GM19035 (cell line): Measurements from ENCODE around the gene KCNA2.
A peak's percentile ranks its signal among the peaks of the same experiment; 100 is the strongest.

Source experiments
- ATAC-seq: cut with Tn5 transposase; IDR thresholded peaks from one replicate; pipeline ENCODE4 v1.9.1; 2021; ENCODE audit not compliant: unreplicated experiment

The KCNA2 gene

GRCh38 chr1:110628323-110629105 lies 22.4 kb upstream of the KCNA2 start:
- ATAC-seq = no peak

GRCh38 chr1:110627764-110628163 lies 21.6 kb upstream of the KCNA2 start:
- no peak for ATAC-seq

DNA sequence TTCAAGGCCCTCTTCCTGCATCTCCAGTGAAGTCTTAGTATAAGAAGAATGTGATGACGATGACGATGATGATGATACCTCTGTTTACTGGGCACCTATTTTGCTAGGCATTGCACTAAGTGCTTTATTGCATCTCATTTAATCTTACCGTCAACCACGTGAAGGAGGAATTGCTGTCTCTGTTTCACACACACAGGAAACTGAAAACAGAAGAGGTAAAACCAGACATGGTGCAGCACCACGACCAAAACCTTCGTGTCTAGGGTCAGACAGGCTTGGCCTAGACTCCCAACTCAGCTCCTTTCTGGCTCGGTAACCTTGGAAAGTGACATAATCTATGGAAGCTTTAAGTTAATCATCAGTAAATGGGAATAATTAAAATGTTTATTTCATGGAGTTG lies 20.7 kb upstream of the KCNA2 start:
- no peak for ATAC-seq

- ATAC-seq = no peak
These were observed 14.5 kb upstream of the KCNA2 start for GRCh38 chr1:110620686-110621085.

DNA sequence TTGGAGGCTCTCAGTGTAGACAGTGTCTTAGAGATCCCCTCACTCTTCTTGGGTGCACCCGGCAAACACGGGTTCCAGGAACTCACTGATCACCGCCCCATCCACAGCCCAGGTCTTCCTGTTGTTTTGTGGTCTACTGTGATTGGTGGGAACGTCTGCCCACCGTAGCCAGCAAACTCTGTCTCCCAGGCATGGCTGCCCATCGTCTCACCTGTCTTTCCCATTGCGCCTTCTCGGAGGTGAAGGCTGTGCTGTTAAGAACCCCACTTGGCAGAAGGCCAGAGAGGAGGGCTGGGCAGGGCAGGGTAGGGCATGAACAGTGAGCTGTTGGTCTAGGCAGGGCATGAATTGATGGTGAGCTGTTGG lies 14.1 kb upstream of the KCNA2 start:
- ATAC-seq = no peak

DNA sequence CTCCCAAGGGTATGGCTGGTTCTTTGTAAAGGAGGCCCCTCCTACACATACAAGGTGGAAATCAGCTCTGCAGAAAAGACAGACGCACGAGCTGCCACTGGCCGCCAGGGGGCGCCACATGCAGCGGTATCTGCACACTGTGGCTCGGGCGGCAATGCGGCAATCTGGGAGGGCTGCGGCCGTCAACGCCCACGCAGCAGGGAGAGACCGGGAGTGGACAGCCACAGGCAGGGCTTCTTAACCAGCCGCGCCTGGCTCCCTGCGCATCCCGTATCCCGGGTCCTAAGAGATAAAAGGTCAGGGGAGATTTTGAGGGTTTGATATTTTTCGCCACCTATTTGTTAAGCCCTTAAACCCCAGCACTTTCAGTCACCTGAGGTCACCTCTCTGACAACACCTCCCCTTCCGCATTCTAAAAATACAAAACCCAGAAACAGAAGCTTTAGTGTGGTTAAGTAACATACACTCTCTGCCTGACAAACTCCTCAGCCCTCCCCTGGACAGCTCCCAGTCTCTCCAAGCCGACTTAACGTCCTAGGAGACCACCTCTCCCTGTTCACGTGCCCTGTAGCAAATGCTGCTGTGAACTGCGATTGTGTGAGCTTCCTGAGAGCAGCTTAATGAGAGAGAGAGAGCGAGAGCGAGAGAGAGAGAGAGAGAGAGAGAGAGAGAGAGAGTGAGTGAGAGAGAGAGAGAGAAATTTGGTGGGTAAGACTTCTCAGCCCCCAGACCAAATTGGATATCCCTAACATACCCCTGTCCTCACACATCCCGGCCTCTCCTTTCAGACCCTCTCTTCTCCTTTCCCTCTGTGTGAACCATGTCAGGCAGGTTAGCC lies 13.5 kb upstream of the KCNA2 start:
- ATAC-seq = peak; percentile 77

- ATAC-seq = no peak
These were observed 12.5 kb upstream of the KCNA2 start for GRCh38 chr1:110618668-110619067.

GRCh38 chr1:110617589-110617988 lies 11.4 kb upstream of the KCNA2 start:
- no peak for ATAC-seq

DNA sequence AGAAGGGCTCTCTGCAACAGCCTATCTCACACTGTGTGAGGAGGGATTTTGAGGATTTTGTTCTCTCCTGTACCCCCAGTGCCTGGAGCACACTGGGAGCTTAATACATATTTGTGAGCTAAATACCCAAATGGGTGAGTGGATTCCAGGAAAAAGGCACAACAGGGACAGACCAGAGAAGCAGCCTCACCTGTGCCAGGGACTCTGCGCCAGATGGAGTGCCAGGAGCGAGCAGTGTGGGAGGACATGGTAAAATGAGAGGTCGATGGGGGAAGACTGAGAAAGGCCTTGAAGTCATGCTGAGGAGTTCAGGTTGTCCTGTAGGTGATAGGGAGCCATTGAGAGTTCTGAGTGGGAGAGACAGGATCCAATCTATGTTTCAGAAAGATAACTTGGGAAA lies 11.0 kb upstream of the KCNA2 start:
- ATAC-seq = no peak

GRCh38 chr1:110616587-110616986 lies 10.4 kb upstream of the KCNA2 start:
- ATAC-seq = no peak

DNA sequence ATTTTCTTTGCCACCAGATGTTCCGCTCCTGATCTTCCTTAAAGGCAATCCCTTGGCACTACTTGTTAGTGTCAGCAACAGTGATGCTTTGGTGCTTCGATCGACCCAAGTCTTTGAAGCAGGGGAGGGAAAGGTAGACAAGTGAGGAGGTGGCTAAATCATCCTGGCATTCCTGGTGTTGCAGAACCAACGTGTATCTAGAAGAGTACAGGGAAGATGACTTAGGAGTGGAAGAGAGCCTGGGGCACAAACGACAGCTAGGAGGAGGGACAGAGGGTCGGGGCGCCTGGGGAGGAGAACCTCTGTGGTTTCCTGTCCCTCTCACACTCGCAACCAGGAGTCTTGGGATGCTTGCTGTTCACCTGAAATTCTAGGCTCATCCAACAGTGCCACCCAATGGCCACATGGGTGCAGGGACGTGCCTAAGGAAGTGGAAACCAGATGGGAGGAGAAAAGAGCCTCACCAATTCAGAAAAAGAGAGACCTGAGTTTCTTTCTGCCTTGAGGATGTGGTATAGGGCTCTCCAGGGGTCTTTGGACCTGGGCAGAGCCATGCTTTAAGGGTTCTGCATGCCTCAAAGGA lies 9.5 kb upstream of the KCNA2 start:
- no peak for ATAC-seq

GRCh38 chr1:110612060-110612745 lies 6.0 kb upstream of the KCNA2 start:
- no peak for ATAC-seq

DNA sequence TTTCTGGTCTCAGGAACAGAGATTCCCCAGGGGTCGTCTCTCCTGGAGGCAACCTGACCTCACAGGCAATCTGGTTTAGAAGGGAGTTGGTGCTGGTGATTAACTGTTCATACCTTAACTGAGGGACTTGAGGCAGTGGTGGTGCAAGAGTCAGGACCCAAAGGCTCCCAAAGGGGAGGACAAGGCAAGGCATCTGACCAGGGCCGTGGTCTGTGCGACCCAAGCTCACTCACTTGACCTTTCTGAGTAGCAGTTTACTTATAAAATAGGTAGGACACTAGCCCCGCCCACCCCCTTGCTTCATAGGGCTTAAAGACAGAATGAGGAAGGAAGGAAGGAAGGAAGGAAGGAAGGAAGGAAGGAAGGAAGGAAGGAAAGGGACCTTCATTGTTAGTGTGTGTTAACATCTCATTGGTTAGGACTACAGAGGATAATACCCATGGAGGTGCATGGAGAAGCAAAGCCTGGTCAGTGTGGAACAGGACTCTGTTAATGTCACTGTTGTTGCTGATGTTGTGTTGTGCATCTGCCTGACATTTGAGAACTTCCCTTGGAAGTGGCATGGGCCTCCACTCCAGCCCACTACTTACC lies 4.6 kb upstream of the KCNA2 start:
- no peak for ATAC-seq

- ATAC-seq = no peak
These were observed 3.9 kb upstream of the KCNA2 start for GRCh38 chr1:110610084-110610483.

DNA sequence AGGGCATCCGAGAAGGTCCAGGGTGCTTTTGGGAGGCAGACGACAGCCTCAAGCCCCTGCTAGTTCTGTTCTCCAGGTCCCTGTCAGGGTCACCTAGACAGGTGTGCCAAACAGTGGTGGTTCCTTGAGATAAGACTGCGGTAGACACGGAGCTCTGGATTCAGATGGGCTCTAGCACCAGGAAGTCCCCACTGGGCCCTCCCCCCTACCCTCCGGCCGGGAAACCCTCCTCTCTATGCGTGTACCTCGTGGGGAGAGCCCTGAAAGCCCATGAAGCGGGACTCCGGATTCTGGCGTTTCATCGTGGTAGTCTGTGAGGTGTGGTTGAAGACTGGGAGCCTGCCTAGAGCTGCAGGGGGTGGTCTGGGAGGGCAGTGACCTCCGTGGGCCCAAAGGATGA lies 2.1 kb upstream of the KCNA2 start:
- no peak for ATAC-seq

DNA sequence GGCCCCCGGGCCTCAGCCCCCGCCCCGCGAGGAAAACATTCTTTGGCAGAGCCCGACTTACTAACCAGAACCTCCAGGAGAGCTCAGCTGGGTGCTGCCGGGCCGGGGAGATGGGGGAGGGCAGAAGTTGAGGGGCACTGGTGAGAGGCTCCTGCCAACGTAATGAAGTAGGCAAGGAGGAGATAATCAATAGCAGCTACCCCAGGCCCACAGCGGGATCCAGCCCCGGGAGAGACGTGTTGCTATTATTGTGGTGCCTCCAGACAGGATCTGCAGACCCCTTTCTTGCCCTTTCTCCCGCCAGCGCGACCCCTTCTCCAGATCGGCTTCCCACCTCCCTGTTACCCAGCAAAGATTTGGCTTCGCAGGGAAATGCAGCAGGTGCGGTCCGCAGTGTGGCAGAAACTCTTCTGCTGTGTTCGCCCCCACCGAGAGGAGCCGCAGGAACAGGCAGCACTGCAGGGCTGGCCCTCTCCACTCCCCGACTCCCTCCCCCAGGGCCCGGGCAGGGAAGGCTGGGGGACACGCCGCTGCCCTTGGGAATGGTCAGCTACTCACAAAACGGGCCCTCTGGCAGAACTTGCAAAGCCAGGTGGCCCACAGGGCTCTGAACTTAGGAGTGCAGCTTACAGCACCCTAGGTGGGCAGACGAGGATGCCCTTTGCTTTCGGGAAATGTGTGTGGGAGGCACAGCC lies 1.5 kb upstream of the KCNA2 start:
- no peak for ATAC-seq

GRCh38 chr1:110606657-110607535 lies 738 bp upstream of the KCNA2 start:
- no peak for ATAC-seq

DNA sequence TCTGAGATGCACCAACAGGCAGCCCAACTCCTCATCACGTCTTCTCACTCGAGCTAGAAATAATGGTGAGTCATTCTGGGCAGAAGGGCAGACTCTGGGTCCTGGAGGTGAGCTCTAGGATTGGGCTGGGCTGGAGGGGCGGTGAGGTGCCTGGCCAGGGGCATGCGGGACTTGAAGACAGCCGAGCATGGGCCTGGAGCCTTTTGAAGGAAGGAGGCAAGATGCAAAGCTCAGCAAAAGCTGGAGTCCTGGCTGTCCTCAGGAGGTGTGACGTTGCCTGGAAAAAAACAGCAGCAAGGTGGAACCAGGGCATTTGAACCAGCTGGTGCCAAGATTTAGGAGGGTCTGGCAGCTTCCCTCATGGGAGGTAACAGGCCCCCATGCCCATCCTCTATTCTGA lies 712 bp downstream of the KCNA2 start:
- ATAC-seq = no peak

- ATAC-seq = no peak
These were observed 1.5 kb downstream of the KCNA2 start for GRCh38 chr1:110604586-110605148.
